B cell (primary cell): ENCODE results near the gene HHAT. TPM values are rescaled to one million over a fixed set of nuclear protein-coding genes. Genes with fewer than 3 reads are reported as not detected.

ENCODE experiments used
- ATAC-seq: fragments of 200-7000 bp; cut with Tn5 transposase; one replicate; pipeline ENCODE4 v1.10.0; 2021; ENCODE audit warnings: low read depth, mild to moderate bottlenecking, moderate number of reproducible peaks, moderate library complexity
- CTCF ChIA-PET: fragments of 350-600 bp; sonication (Branson Sonifier 250); formaldehyde crosslinking; loops from one replicate; lab custom pipeline; 2021; ENCODE audit warnings: antibody characterized with exemption, inconsistent platforms; lab: Charles Lee
- POLR2A ChIA-PET: fragments of 350-600 bp; sonication (Branson Sonifier 250); formaldehyde crosslinking; loops from one replicate; lab custom pipeline; 2021; ENCODE audit warnings: antibody characterized with exemption; lab: Charles Lee
- DNase-seq: peaks from one replicate; pipeline ENCODE4 v3.0.0; 2013
- H2AFZ ChIP-seq: 2 replicates; pipeline ENCODE4 v1.6.1; 2012; ENCODE audit warnings: mild to moderate bottlenecking, low read depth, low read length; ENCODE audit not compliant: insufficient read depth, poor library complexity, severe bottlenecking
- H3K27ac ChIP-seq, 2 donors: 1 replicate in 1 of 2; 2 replicates in 1 of 2; pipeline ENCODE4 v1.5.1; 2012 to 2013; ENCODE audit warnings: low read length in 2 of 2, mild to moderate bottlenecking in 2 of 2, moderate library complexity in 1 of 2
- H3K27me3 ChIP-seq, 4 experiments: fragments of 200-600 bp in 1 of 4; sonication (generic) in 1 of 4; replicated peaks in 1 of 4; 1 replicate in 2 of 4; 2 replicates in 2 of 4; pipeline versions ENCODE4 v1.6.1 to v1.7.0; 2013 to 2016; ENCODE audit warnings: low read length in 3 of 4, mild to moderate bottlenecking in 2 of 4, mixed read lengths in 1 of 4, moderate library complexity in 1 of 4; ENCODE audit not compliant: insufficient read depth in 4 of 4, control insufficient read depth in 3 of 4; ENCODE audit errors: control extremely low read depth in 1 of 4
- H3K36me3 ChIP-seq, 2 experiments: replicated peaks in 1 of 2; 1 replicate in 1 of 2; 2 replicates in 1 of 2; pipeline versions ENCODE4 v1.6.1 to v1.7.1; 2013; ENCODE audit warnings: low read length in 1 of 2; ENCODE audit not compliant: insufficient read depth in 2 of 2, control insufficient read depth in 1 of 2; ENCODE audit errors: control extremely low read depth in 1 of 2, extremely low read depth in 1 of 2
- H3K4me1 ChIP-seq, 2 donors: fragments of 200-600 bp in 1 of 2; sonication (generic) in 1 of 2; 1 replicate in 1 of 2; 2 replicates in 1 of 2; pipeline versions ENCODE4 v1.5.1 to v1.6.1; 2013 to 2017; ENCODE audit warnings: low read length in 2 of 2; ENCODE audit not compliant: control insufficient read depth in 2 of 2, insufficient read depth in 2 of 2
- H3K4me2 ChIP-seq: replicated peaks from 2 replicates; pipeline ENCODE3; 2012; ENCODE audit warnings: mild to moderate bottlenecking, low read depth, low read length; ENCODE audit not compliant: poor library complexity, severe bottlenecking
- H3K4me3 ChIP-seq, 5 experiments: fragments of 200-600 bp in 1 of 5; sonication (generic) in 1 of 5; 1 replicate in 3 of 5; 2 replicates in 2 of 5; pipeline versions ENCODE4 v1.5.1 to v1.7.0; 2011 to 2016; ENCODE audit warnings: low read length in 4 of 5, mild to moderate bottlenecking in 4 of 5, low read depth in 2 of 5, control low read depth in 1 of 5, moderate library complexity in 1 of 5; ENCODE audit not compliant: insufficient read depth in 1 of 5; ENCODE audit errors: control extremely low read depth in 1 of 5, extremely low read depth in 1 of 5
- H3K79me2 ChIP-seq: fragments of 200-600 bp; sonication (generic); one replicate; pipeline ENCODE4 v1.6.0; 2016; ENCODE audit warnings: low read length; ENCODE audit not compliant: control insufficient read depth, insufficient read depth
- H3K9ac ChIP-seq: fragments of 200-600 bp; sonication (generic); 2 replicates; pipeline ENCODE4 v1.6.1; 2017; ENCODE audit warnings: mild to moderate bottlenecking, low read length, moderate library complexity
- H3K9me3 ChIP-seq, 3 donors: one replicate each; pipeline versions ENCODE4 v1.6.1 to v1.7.1; 2013; ENCODE audit warnings: low read length in 2 of 3; ENCODE audit not compliant: control insufficient read depth in 2 of 3, insufficient read depth in 1 of 3; ENCODE audit errors: control extremely low read depth in 1 of 3
- H4K20me1 ChIP-seq: 2 replicates; pipeline ENCODE4 v1.6.0; 2012; ENCODE audit warnings: mild to moderate bottlenecking, low read length; ENCODE audit not compliant: insufficient read depth, control insufficient read depth, poor library complexity, severe bottlenecking
- H3K27ac Mint-ChIP-seq: one replicate; pipeline ENCODE4 v1.8.0; 2021; ENCODE audit warnings: mixed read lengths
- H3K27me3 Mint-ChIP-seq: one replicate; pipeline ENCODE4 v1.8.0; 2021; ENCODE audit warnings: mixed read lengths
- H3K4me1 Mint-ChIP-seq: one replicate; pipeline ENCODE4 v1.8.0; 2021; ENCODE audit warnings: mixed read lengths
- H3K4me3 Mint-ChIP-seq: one replicate; pipeline ENCODE4 v1.8.0; 2021; ENCODE audit warnings: mixed read lengths
- H3K9me3 Mint-ChIP-seq: one replicate; pipeline ENCODE4 v1.8.0; 2022; ENCODE audit warnings: mixed read lengths; ENCODE audit not compliant: insufficient read depth
- EZH2 ChIP-seq: IDR thresholded peaks from 2 replicates; pipeline ENCODE4 v1.6.1; 2012; ENCODE audit warnings: borderline replicate concordance, low read depth, mild to moderate bottlenecking, moderate library complexity, low read length; ENCODE audit not compliant: insufficient read depth, poor library complexity, severe bottlenecking
- WGBS: methylation state at CpG from one replicate; pipeline ENCODE4 v1.1.5; 2013; ENCODE audit warnings: missing lambda C conversion rate; ENCODE audit not compliant: insufficient coverage; 5-methylcytosine and 5-hydroxymethylcytosine counted together
- intact Hi-C: fragments of 100-400 bp; cut with micrococcal nuclease; formaldehyde crosslinking; loops from one replicate; pipeline ENCODE4 v1.10.0; 2022
- polyA plus RNA-seq: library from polyadenylated mRNA; depleted of rRNA; stranded (reverse); fragments of >200 nt; gene quantifications from 2 replicates; pipeline ENCODE4 v1.2.3, GENCODE V29; 2012
- total RNA-seq, 2 donors: library from RNA; stranded (reverse); fragments of 120-200 nt in 1 of 2; gene quantifications; 1 replicate in 1 of 2; 2 replicates in 1 of 2; pipeline versions ENCODE4 v1.2.3 to v1.2.4, GENCODE V29; 2013 to 2022
- TF ChIP-seq, protein P1 (sequence below): fragments of 200-600 bp; IDR thresholded peaks from one replicate; pipeline ENCODE4 v1.8.0; 2022; ENCODE audit warnings: antibody characterized with exemption, mild to moderate bottlenecking

HHAT gene
- total and polyA plus RNA-seq, 2 donors (not counting 1 experiment from before 2014, with no cell fraction given): 4.0 to 28.2 TPM

DNA sequence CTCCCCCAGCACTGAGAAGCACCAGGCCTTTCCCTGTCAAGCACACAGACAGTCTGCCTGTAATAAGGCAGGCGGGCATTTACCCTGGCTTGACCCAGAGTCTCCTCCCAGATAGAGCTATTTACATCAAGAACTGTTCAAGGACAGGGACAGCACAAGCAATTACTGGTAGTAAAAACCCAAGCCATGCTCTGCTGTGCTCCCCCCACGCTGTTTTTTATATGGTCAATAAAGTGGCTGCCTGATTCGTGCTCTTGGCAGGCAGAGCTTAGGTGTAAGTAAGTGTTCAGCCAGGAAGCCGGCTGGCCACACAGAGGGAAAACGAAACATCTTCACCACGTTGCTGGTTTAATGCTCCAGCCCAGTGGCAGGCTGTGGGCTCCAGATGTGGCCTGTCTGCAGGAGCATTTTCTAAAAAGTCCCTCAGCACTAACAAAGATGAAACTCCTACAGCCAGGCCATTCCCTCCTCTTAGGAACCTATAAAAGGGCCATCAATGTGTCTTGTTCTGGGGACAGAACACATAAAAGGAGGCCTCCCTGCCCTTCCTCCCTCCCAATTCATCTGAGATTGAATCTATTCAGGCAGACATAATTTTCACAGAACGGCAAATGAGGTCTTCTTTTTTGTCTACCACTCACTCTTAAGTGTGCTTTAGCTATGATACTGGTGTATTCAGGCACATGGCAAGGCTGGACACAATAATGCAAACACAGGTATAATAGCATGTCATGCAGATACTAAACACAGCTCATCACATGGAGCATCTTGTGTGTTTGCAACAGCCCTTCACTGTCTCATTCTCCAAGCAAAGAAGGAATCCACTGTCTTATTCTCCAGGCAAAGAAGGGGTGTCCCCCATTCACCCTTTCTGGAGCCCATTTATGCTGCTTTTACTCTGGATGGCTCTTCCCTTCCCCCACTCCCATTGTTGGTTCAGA lies 378.9 kb downstream of the HHAT start:
- no peaks in the 10 kb centered on the region for H3K9me3 Mint-ChIP-seq
- Histone ChIP-seq H3K9ac (no peak overlapping the region), H3K36me3 (no peaks in the 10 kb centered on the region), H3K9me3 (no peaks in the 10 kb centered on the region), H4K20me1 (no peaks in the 10 kb centered on the region), H3K4me3 (no peak overlapping the region), H3K4me1 (no peaks in the 10 kb centered on the region), H3K27me3 (no peaks in the 10 kb centered on the region), H2AFZ (no peak overlapping the region), H3K4me2 (no peak overlapping the region), H3K79me2 (no peaks in the 10 kb centered on the region), H3K27ac (no peak overlapping the region)
- no peak for TF ChIP-seq EZH2
- TF ChIP-seq, protein P1, sequence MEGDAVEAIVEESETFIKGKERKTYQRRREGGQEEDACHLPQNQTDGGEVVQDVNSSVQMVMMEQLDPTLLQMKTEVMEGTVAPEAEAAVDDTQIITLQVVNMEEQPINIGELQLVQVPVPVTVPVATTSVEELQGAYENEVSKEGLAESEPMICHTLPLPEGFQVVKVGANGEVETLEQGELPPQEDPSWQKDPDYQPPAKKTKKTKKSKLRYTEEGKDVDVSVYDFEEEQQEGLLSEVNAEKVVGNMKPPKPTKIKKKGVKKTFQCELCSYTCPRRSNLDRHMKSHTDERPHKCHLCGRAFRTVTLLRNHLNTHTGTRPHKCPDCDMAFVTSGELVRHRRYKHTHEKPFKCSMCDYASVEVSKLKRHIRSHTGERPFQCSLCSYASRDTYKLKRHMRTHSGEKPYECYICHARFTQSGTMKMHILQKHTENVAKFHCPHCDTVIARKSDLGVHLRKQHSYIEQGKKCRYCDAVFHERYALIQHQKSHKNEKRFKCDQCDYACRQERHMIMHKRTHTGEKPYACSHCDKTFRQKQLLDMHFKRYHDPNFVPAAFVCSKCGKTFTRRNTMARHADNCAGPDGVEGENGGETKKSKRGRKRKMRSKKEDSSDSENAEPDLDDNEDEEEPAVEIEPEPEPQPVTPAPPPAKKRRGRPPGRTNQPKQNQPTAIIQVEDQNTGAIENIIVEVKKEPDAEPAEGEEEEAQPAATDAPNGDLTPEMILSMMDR: no peak
- no peaks in the 10 kb centered on the region for H3K4me1 Mint-ChIP-seq
- intact Hi-C loops: no loop called here
- 85% methylated on average over 6 of the region's 7 CpGs for WGBS
- POLR2A ChIA-PET: no interaction called here
- H3K27ac Mint-ChIP-seq: no peak overlapping the region
- CTCF ChIA-PET: no interaction called here
- ATAC-seq: no peak
- H3K4me3 Mint-ChIP-seq: no peak overlapping the region
- DNase-seq: no peak
- no peaks in the 10 kb centered on the region for H3K27me3 Mint-ChIP-seq

DNA sequence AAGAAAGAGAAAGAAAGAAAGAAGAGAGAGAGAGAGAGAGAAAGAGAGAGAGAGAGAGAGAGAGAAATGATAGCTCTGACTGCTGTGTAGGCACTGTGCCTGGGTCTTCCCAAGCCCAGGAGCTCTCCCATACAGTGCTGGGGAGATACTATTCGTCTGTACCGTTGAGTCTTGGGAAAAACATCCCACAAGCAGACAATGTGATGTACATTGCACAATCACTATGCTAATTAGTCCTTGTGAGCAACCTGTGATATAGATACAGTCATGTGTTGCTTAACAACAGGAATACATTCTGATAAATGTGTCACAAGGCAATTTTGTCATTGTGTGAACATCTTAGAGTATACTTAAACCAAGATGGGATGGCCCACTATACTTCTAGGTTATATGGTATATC lies 381.0 kb downstream of the HHAT start:
- Histone ChIP-seq H3K9me3 (no peaks in the 10 kb centered on the region), H3K79me2 (no peaks in the 10 kb centered on the region), H3K27me3 (no peaks in the 10 kb centered on the region), H3K9ac (no peak overlapping the region), H2AFZ (no peak overlapping the region), H4K20me1 (no peaks in the 10 kb centered on the region), H3K27ac (no peak overlapping the region), H3K4me2 (no peak overlapping the region), H3K4me3 (no peak overlapping the region), H3K36me3 (no peaks in the 10 kb centered on the region), H3K4me1 (no peaks in the 10 kb centered on the region)
- TF ChIP-seq, protein P1: no peak
- TF ChIP-seq EZH2: no peak
- ATAC-seq (no peak), DNase-seq (no peak)
- H3K4me3 Mint-ChIP-seq: no peak overlapping the region
- intact Hi-C loops: no loop called here
- no peaks in the 10 kb centered on the region for H3K27me3 Mint-ChIP-seq
- no CpG with 5 or more reads among the region's 2 CpGs for WGBS
- no peaks in the 10 kb centered on the region for H3K4me1 Mint-ChIP-seq
- ChIA-PET CTCF (no interaction called here), POLR2A (no interaction called here)
- no peak overlapping the region for H3K27ac Mint-ChIP-seq
- H3K9me3 Mint-ChIP-seq: no peaks in the 10 kb centered on the region
